T-helper 17 cell (primary cell): ENCODE measurements around the gene ADRB1. TPM values are rescaled to one million over a fixed set of nuclear protein-coding genes. Genes with fewer than 3 reads are reported as not detected.

Experiments
- total RNA-seq, 4 donors: library from RNA in 2 of 4; stranded (reverse) in 2 of 4; gene quantifications; one replicate each; pipeline ENCODE4 v1.2.3 and lab custom pipeline; 2022 to 2026

Gene ADRB1
- total RNA-seq, 2 donors from 2014 or later: 0.10 to 0.16 TPM

Other genes starting within 250 kb of the ADRB1 start
- gene DCLRE1A, start 189.8 kb upstream of the ADRB1 start, total RNA-seq: 1 to 10 TPM; 2.2 to 2.9 TPM
- 10 to 100 TPM in 1 of 2 donors, 1 to 10 TPM in 1; 9.0 to 12.8 TPM for gene NHLRC2, start 189.2 kb upstream of the ADRB1 start, total RNA-seq
- gene CCDC186, start 130.3 kb downstream of the ADRB1 start, total RNA-seq: 10 to 100 TPM; 44.8 to 47.6 TPM
- gene TDRD1, start 135.5 kb downstream of the ADRB1 start, total RNA-seq: under 1 TPM in 1 of 2 donors, not detected in 1; 0.20 TPM
- gene VWA2, start 195.4 kb downstream of the ADRB1 start, total RNA-seq: not detected